Kidney epithelial cell (primary cell): ENCODE results near the gene GNLY. TPM values are rescaled to one million over a fixed set of nuclear protein-coding genes. Genes with fewer than 3 reads are reported as not detected.

Experiments used
- DNase-seq: peaks from one replicate; pipeline ENCODE4 v3.0.0-alpha.2; 2010; ENCODE audit warnings: low read depth
- H3K27me3 ChIP-seq: 2 replicates; pipeline ENCODE4 v1.6.0; 2011; ENCODE audit warnings: low read length; ENCODE audit not compliant: control insufficient read depth, insufficient read depth
- H3K36me3 ChIP-seq: 2 replicates; pipeline ENCODE4 v1.5.1; 2011; ENCODE audit warnings: low read length; ENCODE audit not compliant: control insufficient read depth, insufficient read depth
- H3K4me3 ChIP-seq: 2 replicates; pipeline ENCODE4 v1.5.1; 2011; ENCODE audit warnings: low read depth, mild to moderate bottlenecking, control low read depth, low read length
- CTCF ChIP-seq: IDR thresholded peaks from 2 replicates; pipeline ENCODE4 v1.5.1; 2011; ENCODE audit warnings: mild to moderate bottlenecking, moderate library complexity, low read length, control low read depth, inconsistent platforms; ENCODE audit not compliant: insufficient read depth, poor library complexity, severe bottlenecking
- total RNA-seq: library from RNA; depleted of rRNA; stranded (reverse); fragments of >200 nt; gene quantifications from 2 replicates; pipeline ENCODE4 v1.2.3, GENCODE V29; 2015

Gene GNLY
- total RNA-seq, 1 donor from 2014 or later = not detected

GRCh38 chr2:85698184-85698879, 4.2 kb downstream of the GNLY start:
- no peak for DNase-seq
- Histone ChIP-seq H3K4me3 (no peak overlapping the region), H3K27me3 (no peaks in the 10 kb centered on the region), H3K36me3 (no peaks in the 10 kb centered on the region)
- TF ChIP-seq CTCF = no peak

- TF ChIP-seq CTCF = no peak
These were observed 4.7 kb downstream of the GNLY start for GRCh38 chr2:85698880-85699254.

GRCh38 chr2:85699325-85699724, 5.2 kb downstream of the GNLY start:
- TF ChIP-seq CTCF = no peak
- no peaks in the 10 kb centered on the region for H3K36me3 ChIP-seq
- no peak overlapping the region for H3K4me3 ChIP-seq
- no peak for DNase-seq
- no peaks in the 10 kb centered on the region for H3K27me3 ChIP-seq

More at GRCh38 chr2:85698880-85699254, 4.7 kb downstream of the GNLY start:
- no peaks in the 10 kb centered on the region for H3K27me3 ChIP-seq
- no peaks in the 10 kb centered on the region for H3K36me3 ChIP-seq
- no peak overlapping the region for H3K4me3 ChIP-seq
- DNase-seq = no peak

GRCh38 chr2:85702172-85702571, 8.0 kb downstream of the GNLY start:
- no peak for TF ChIP-seq CTCF
- no peak overlapping the region for H3K4me3 ChIP-seq
- no peaks in the 10 kb centered on the region for H3K36me3 ChIP-seq
- DNase-seq = no peak
- no peaks in the 10 kb centered on the region for H3K27me3 ChIP-seq

GRCh38 chr2:85702800-85703199, 8.6 kb downstream of the GNLY start:
- Histone ChIP-seq H3K36me3 (no peaks in the 10 kb centered on the region), H3K27me3 (no peaks in the 10 kb centered on the region), H3K4me3 (no peak overlapping the region)
- TF ChIP-seq CTCF = no peak
- DNase-seq = no peak

DNA sequence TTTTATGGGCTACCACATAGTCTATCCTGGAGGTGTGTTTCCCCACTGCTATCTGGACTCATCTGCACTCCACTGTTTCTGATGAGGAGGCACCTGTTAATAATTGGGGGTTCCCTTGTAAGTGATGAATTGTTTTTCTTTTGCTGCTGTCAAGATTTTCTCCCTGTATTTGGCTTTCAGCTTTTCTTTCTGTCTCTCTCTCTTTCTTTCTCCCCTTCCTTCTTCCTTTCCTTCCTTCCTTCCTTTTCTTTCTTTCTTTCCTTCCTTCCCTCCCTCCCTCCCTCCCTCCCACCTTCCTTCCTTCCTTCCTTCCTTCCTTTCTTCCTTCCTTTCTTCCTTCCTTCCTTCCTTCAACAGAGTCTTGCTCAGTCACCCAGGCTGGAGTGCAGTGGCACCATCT, 9.2 kb downstream of the GNLY start:
- Histone ChIP-seq H3K36me3 (no peaks in the 10 kb centered on the region), H3K27me3 (no peaks in the 10 kb centered on the region), H3K4me3 (no peak overlapping the region)
- no peak for DNase-seq
- TF ChIP-seq CTCF = no peak
